BLaER1 (cell line): ENCODE results near the gene AMBP.
A peak's percentile ranks its signal among the peaks of the same experiment; 100 is the strongest.

Experiments
- H3K27ac ChIP-seq: shearing (Covaris generic); formaldehyde crosslinking; 2 replicates; pipeline ENCODE4 v1.8.1; 2022
- H3K27me3 ChIP-seq: shearing (Covaris generic); formaldehyde crosslinking; 2 replicates; pipeline ENCODE4 v1.8.1; 2022
- H3K36me3 ChIP-seq: shearing (Covaris generic); formaldehyde crosslinking; 2 replicates; pipeline ENCODE4 v1.8.1; 2022
- H3K4me1 ChIP-seq: shearing (Covaris generic); formaldehyde crosslinking; 2 replicates; pipeline ENCODE4 v1.8.1; 2022
- H3K4me2 ChIP-seq: shearing (Covaris generic); formaldehyde crosslinking; 2 replicates; pipeline ENCODE4 v1.8.1; 2022
- H3K4me3 ChIP-seq: shearing (Covaris generic); formaldehyde crosslinking; 2 replicates; pipeline ENCODE4 v1.8.1; 2022
- H3K9ac ChIP-seq: shearing (Covaris generic); formaldehyde crosslinking; 2 replicates; pipeline ENCODE4 v1.8.1; 2022
- H3K9me3 ChIP-seq: shearing (Covaris generic); formaldehyde crosslinking; 2 replicates; pipeline ENCODE4 v1.8.1; 2022
- H4K20me1 ChIP-seq: shearing (Covaris generic); formaldehyde crosslinking; 2 replicates; pipeline ENCODE4 v1.8.1; 2022
- Cebpa-rat ChIP-seq: shearing (Covaris generic); IDR thresholded peaks from 2 replicates; pipeline ENCODE4 v1.8.1; 2022

Gene AMBP

GRCh38 chr9:114055894-114056293 is 22.2 kb downstream of the AMBP start:
- H3K27me3 ChIP-seq, result no peaks in the 10 kb centered on the region
- peaks cover 99% of the 10 kb centered on the region for H3K4me1 ChIP-seq
- peak overlapping the region; percentile 50 for H3K4me3 ChIP-seq
- no peaks in the 10 kb centered on the region for H4K20me1 ChIP-seq
- H3K9me3 ChIP-seq, result no peaks in the 10 kb centered on the region; the same call in 1 of the 2 replicates
- no peak for TF ChIP-seq Cebpa-rat
- H3K36me3 ChIP-seq, result peaks cover 28% of the 10 kb centered on the region
- H3K27ac ChIP-seq, result peak overlapping the region; percentile 98
- peak overlapping the region; percentile 92 for H3K4me2 ChIP-seq
- peak overlapping the region; percentile 79 for H3K9ac ChIP-seq

- Histone ChIP-seq H3K4me3 (peak overlapping the region; percentile 50), H3K27ac (peak overlapping the region; percentile 98), H3K27me3 (no peaks in the 10 kb centered on the region), H3K4me1 (peaks cover 98% of the 10 kb centered on the region), H3K9ac (peak overlapping the region; percentile 79), H3K4me2 (peak overlapping the region; percentile 92), H3K9me3 (no peaks in the 10 kb centered on the region; the same call in 1 of the 2 replicates), H3K36me3 (peaks cover 36% of the 10 kb centered on the region), H4K20me1 (no peaks in the 10 kb centered on the region)
- no peak for TF ChIP-seq Cebpa-rat
These were observed 23.0 kb downstream of the AMBP start for GRCh38 chr9:114055061-114055460.

GRCh38 chr9:114054191-114054690 is 23.9 kb downstream of the AMBP start:
- Histone ChIP-seq H4K20me1 (no peaks in the 10 kb centered on the region), H3K27ac (peak overlapping the region; percentile 98), H3K4me1 (peaks cover 90% of the 10 kb centered on the region), H3K27me3 (no peaks in the 10 kb centered on the region), H3K36me3 (peaks cover 44% of the 10 kb centered on the region), H3K9ac (peak overlapping the region; percentile 45; the same call in 1 of the 2 replicates), H3K4me3 (no peak overlapping the region), H3K9me3 (no peaks in the 10 kb centered on the region; the same call in 1 of the 2 replicates), H3K4me2 (peak overlapping the region; percentile 92)
- no peak for TF ChIP-seq Cebpa-rat

GRCh38 chr9:114053246-114054005 is 24.7 kb downstream of the AMBP start:
- no peak for TF ChIP-seq Cebpa-rat
- Histone ChIP-seq H3K4me2 (peak overlapping the region; percentile 92), H3K4me3 (no peak overlapping the region), H3K9me3 (no peaks in the 10 kb centered on the region; the same call in 1 of the 2 replicates), H3K36me3 (peaks cover 52% of the 10 kb centered on the region), H4K20me1 (no peaks in the 10 kb centered on the region), H3K27ac (peak overlapping the region; percentile 98), H3K27me3 (no peaks in the 10 kb centered on the region), H3K4me1 (peaks cover 82% of the 10 kb centered on the region), H3K9ac (no peak overlapping the region; the same call in 1 of the 2 replicates)

- H4K20me1 ChIP-seq, result no peaks in the 10 kb centered on the region
- H3K9ac ChIP-seq, result no peak overlapping the region
- peaks cover 60% of the 10 kb centered on the region for H3K36me3 ChIP-seq
- H3K4me2 ChIP-seq, result peak overlapping the region; percentile 92
- H3K4me1 ChIP-seq, result peaks cover 75% of the 10 kb centered on the region
- H3K9me3 ChIP-seq, result no peaks in the 10 kb centered on the region; the same call in 1 of the 2 replicates
- peak overlapping the region; percentile 71 for H3K27ac ChIP-seq
- H3K4me3 ChIP-seq, result no peak overlapping the region
- no peaks in the 10 kb centered on the region for H3K27me3 ChIP-seq
- no peak for TF ChIP-seq Cebpa-rat
These were observed 26.4 kb downstream of the AMBP start for GRCh38 chr9:114051706-114052105.

GRCh38 chr9:114051281-114051680 is 26.8 kb downstream of the AMBP start:
- Histone ChIP-seq H3K4me1 (peaks cover 71% of the 10 kb centered on the region), H3K9me3 (no peaks in the 10 kb centered on the region; the same call in 1 of the 2 replicates), H3K9ac (no peak overlapping the region), H4K20me1 (no peaks in the 10 kb centered on the region), H3K4me2 (peak overlapping the region; percentile 92), H3K27ac (peak overlapping the region; percentile 71), H3K27me3 (no peaks in the 10 kb centered on the region), H3K36me3 (peaks cover 60% of the 10 kb centered on the region), H3K4me3 (no peak overlapping the region)
- no peak for TF ChIP-seq Cebpa-rat

- TF ChIP-seq Cebpa-rat, result no peak
These were observed 27.5 kb downstream of the AMBP start for GRCh38 chr9:114050646-114051045.

GRCh38 chr9:114050226-114050568 is 27.9 kb downstream of the AMBP start:
- Histone ChIP-seq H3K27me3 (no peaks in the 10 kb centered on the region), H3K4me3 (no peak overlapping the region), H3K9ac (no peak overlapping the region), H3K36me3 (peaks cover 65% of the 10 kb centered on the region), H3K4me2 (no peak overlapping the region), H3K27ac (peak overlapping the region; percentile 71), H3K4me1 (peaks cover 60% of the 10 kb centered on the region), H3K9me3 (no peaks in the 10 kb centered on the region; the same call in 1 of the 2 replicates), H4K20me1 (no peaks in the 10 kb centered on the region)
- TF ChIP-seq Cebpa-rat, result no peak

More at GRCh38 chr9:114050646-114051045, 27.5 kb downstream of the AMBP start:
- Histone ChIP-seq H3K4me3 (no peak overlapping the region), H3K4me1 (peaks cover 64% of the 10 kb centered on the region), H3K9ac (no peak overlapping the region), H3K27ac (peak overlapping the region; percentile 71), H4K20me1 (no peaks in the 10 kb centered on the region), H3K9me3 (no peaks in the 10 kb centered on the region; the same call in 1 of the 2 replicates), H3K4me2 (peak overlapping the region; percentile 92; the same call in 1 of the 2 replicates), H3K36me3 (peaks cover 61% of the 10 kb centered on the region), H3K27me3 (no peaks in the 10 kb centered on the region)

- no peaks in the 10 kb centered on the region for H3K27me3 ChIP-seq
- H3K9ac ChIP-seq, result no peak overlapping the region
- H3K4me1 ChIP-seq, result peaks cover 55% of the 10 kb centered on the region
- H3K9me3 ChIP-seq, result no peaks in the 10 kb centered on the region; the same call in 1 of the 2 replicates
- no peak overlapping the region for H3K4me3 ChIP-seq
- no peak overlapping the region for H3K4me2 ChIP-seq
- H4K20me1 ChIP-seq, result no peaks in the 10 kb centered on the region
- H3K27ac ChIP-seq, result 0 out of 2 replicates have a peak overlapping the region, but pooled peaks have one; percentile 71
- H3K36me3 ChIP-seq, result peaks cover 68% of the 10 kb centered on the region
- no peak for TF ChIP-seq Cebpa-rat
These were observed 28.5 kb downstream of the AMBP start for GRCh38 chr9:114049441-114050225.
